Activated T-cell treated with anti-CD3 and anti-CD28 coated beads, Interleukin-2, amount 50 U/mL, for 4 hours (primary cell): Measurements from ENCODE around the gene UNC13C. TPM values are rescaled to one million over a fixed set of nuclear protein-coding genes. Genes with fewer than 3 reads are reported as not detected.

Source experiments
- ATAC-seq, 2 donors: fragments of 200-7000 bp; cut with Tn5 transposase; one replicate each; pipeline ENCODE4 v1.10.0; 2021
- DNase-seq: peaks from one replicate; pipeline ENCODE4 v3.0.0-alpha.2; 2020
- H3K27me3 Mint-ChIP-seq: one replicate; pipeline ENCODE4 v1.8.0; 2021; ENCODE audit warnings: low read depth, mixed read lengths
- H3K36me3 Mint-ChIP-seq: one replicate; pipeline ENCODE4 v1.8.0; 2022; ENCODE audit warnings: mixed read lengths; ENCODE audit not compliant: insufficient read depth
- H3K4me1 Mint-ChIP-seq: one replicate; pipeline ENCODE4 v1.8.0; 2021; ENCODE audit warnings: low read depth, mixed read lengths
- H3K4me3 Mint-ChIP-seq: one replicate; pipeline ENCODE4 v1.8.0; 2021; ENCODE audit warnings: mild to moderate bottlenecking, moderate library complexity, mixed read lengths
- H3K9me3 Mint-ChIP-seq: one replicate; pipeline ENCODE4 v1.8.0; 2021; ENCODE audit warnings: mixed read lengths
- total RNA-seq, 3 donors: library from RNA; stranded (reverse); gene quantifications; one replicate each; pipeline ENCODE4 v1.2.1, GENCODE V29; 2021

UNC13C gene
- total RNA-seq, 3 donors from 2014 or later = not detected

DNA sequence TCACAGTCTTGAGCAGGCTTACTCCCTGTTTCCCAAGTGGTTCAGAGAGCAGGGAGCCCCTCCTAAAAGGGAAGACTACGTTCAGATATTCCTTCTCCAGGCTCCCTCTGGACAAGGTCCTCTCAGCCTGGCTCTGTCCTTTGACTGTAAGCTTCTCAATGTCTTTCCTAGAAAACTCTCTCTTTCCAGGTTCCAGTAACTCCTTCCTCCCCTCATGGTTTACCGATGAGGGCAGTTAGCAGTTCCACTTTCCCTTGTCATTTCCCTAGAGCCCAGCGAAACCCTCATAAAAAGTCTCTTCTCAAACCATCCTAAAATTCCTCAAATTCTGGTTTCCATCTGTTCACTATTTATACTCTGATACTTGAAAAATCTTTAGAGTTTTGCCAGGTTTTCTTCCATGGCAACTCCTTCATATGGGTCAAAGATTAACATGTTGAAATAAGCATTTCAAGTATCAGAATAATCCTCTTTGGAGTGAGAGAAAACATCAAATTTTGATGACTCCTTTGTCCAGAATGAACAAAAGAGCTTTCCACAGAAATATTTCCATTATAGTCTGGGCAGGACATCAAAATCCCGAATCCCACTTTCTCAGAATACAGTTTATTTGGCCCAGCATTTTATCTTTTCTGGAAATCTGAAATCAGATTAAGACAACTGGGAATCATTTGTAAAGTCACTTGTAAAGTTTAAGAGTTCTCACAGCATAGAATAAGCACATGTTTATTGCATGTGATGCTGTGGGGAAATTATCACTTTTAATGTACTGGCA, 599.4 kb downstream of the UNC13C start:
- no peaks in the 10 kb centered on the region for H3K36me3 Mint-ChIP-seq
- H3K4me1 Mint-ChIP-seq = no peaks in the 10 kb centered on the region
- no peak overlapping the region for H3K4me3 Mint-ChIP-seq

DNA sequence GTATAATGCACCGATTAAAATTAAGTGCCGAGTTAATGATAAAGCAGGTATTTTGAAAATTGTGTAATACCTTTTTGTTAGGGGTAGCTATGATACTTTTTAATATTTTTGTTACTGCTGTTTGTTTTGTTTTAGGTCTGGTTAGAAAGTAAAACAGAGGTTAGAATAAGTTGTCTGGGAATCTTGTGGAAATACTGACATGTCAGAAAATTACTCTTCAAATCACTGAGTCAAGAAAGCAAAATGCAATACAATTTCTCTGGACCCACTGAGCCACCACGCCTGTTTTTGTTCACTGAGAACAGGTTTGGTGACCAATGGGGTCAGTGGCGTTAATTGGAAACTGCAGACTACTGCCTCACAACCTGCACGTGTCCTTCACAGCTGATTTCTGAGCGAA, 601.6 kb downstream of the UNC13C start:
- ATAC-seq (no peak), DNase-seq (no peak)
- Mint-ChIP-seq H3K4me1 (no peaks in the 10 kb centered on the region), H3K4me3 (no peak overlapping the region), H3K27me3 (peaks cover 3% of the 10 kb centered on the region), H3K36me3 (no peaks in the 10 kb centered on the region), H3K9me3 (peaks cover 4% of the 10 kb centered on the region)

More for the DNA sequence above, 599.4 kb downstream of the UNC13C start:
- peaks cover 3% of the 10 kb centered on the region for H3K27me3 Mint-ChIP-seq
- DNase-seq = no peak
- ATAC-seq = no peak
- peaks cover 4% of the 10 kb centered on the region for H3K9me3 Mint-ChIP-seq

DNA sequence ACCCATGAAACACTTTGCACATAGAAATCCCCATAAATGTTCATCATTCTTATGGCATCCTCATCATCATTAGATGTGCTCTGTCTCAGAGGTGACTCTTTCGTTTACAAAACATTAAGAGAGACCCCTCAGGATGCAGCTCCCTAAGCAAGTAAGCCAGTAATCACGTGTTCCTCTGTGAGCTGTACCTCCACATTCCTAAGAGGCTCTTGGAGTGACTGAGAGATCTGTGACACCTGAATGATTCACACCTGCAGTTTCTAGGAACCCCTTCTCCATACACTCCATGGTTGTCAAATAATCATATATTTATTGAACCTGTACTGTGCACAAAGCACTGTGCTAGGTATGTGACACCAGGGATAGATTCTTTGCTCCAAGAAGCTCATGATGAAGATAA, 602.4 kb downstream of the UNC13C start:
- H3K36me3 Mint-ChIP-seq = no peaks in the 10 kb centered on the region
- no peaks in the 10 kb centered on the region for H3K4me1 Mint-ChIP-seq
- no peak overlapping the region for H3K4me3 Mint-ChIP-seq
- H3K27me3 Mint-ChIP-seq = peaks cover 3% of the 10 kb centered on the region
- ATAC-seq = no peak
- peaks cover 4% of the 10 kb centered on the region for H3K9me3 Mint-ChIP-seq
- DNase-seq = no peak

DNA sequence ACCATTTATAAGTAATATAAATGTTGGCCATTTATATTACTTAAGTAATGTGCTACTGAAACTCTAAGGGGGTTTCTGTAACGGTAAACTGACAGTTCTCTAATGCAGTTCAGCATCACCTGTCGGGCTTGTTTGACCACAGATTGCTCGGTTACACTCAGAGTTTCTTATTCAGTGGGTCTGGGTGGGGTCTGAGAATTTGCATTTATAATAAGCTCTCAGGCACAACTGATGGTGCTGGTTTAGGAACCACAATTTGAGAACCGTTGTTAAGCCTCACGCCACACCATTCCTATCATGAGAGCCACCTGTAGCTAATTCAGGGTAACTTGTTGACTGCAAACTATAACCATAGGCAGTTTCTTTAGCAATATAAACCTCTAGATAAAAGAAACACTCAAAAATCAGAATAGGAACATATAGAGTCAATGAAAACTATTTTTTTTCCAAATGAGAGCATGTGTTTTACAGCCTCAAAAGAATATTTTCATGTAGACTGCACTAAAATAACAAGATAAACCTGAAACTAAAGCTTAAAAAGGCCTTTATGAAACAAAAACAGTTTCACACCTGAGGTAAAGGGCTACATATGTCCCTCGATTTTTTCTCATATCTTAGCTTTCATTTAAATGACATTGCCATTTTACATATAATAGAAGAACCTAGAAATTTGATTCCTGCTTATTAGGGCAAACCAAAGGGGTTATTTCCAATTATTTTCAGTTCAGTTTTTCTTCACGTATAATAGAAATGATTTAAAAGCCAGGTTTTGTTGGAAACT, 604.8 kb downstream of the UNC13C start:
- DNase-seq (no peak), ATAC-seq (no peak)
- Mint-ChIP-seq H3K27me3 (peaks cover 3% of the 10 kb centered on the region), H3K9me3 (peaks cover 4% of the 10 kb centered on the region), H3K36me3 (no peaks in the 10 kb centered on the region), H3K4me3 (no peak overlapping the region), H3K4me1 (no peaks in the 10 kb centered on the region)

DNA sequence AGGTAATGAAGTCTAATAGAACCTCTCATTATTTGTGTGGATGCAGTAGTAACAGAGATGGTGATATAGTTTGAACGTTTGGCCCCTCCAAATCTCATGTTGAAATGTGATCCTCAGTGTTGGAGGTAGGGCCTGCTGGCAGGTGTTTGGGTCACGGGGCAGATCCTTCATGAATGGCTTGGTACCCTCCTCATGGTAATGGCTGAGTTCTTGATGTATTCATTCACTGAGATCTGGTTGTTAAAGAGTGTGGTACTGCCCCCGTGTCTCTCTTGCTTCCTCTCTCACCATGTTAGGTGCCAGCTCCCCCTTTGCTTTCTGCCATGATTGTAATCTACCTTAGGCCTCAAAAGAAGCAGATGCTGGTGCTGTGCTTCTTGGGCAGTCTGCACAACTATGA, 606.8 kb downstream of the UNC13C start:
- no peak for ATAC-seq
- H3K4me1 Mint-ChIP-seq = no peaks in the 10 kb centered on the region
- no peak for DNase-seq
- peaks cover 4% of the 10 kb centered on the region for H3K9me3 Mint-ChIP-seq
- H3K36me3 Mint-ChIP-seq = no peaks in the 10 kb centered on the region
- peaks cover 3% of the 10 kb centered on the region for H3K27me3 Mint-ChIP-seq
- H3K4me3 Mint-ChIP-seq = no peak overlapping the region

DNA sequence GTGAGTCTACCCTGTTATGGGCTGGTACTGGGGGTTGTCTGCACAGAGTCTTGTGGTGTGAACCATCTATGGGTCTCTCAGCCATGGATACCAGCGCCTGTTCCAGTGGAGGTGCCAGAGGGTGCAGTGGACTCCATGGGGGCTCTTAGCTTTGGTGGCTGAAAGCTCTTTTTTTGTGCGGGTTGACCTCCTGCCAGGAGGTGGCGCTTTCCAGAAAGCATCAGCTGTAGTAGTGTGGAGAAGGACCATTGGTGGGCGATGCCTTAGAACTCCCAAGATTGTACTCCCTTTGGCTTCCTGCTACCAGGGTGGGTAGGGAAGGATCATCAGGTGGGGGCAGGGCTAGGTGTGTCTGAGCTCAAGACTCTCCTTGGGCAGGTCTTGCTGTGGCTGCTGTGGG, 615.9 kb downstream of the UNC13C start:
- Mint-ChIP-seq H3K36me3 (no peaks in the 10 kb centered on the region), H3K4me1 (no peaks in the 10 kb centered on the region), H3K27me3 (peaks cover 3% of the 10 kb centered on the region), H3K9me3 (no peaks in the 10 kb centered on the region), H3K4me3 (no peak overlapping the region)
- DNase-seq = no peak
- ATAC-seq = no peak

DNA sequence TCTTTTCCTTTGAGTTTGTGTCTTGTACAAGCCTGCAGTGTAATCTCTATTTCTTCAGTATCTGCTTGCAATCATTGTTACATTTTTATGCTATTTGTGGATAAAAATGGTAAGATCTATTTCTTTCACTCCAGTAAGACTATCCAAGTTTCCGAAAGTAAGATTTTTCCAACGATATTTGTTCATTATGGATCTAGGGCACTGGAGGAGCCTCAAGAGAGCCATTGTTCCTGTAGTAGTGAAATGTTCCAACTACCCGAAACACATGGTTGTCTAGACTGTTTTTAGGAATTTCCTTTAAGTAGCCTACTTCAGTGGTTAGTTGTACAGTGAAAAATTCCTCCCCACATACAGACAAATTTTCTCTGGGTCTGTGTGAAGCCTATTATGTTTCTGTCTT, 621.1 kb downstream of the UNC13C start:
- H3K4me1 Mint-ChIP-seq = no peaks in the 10 kb centered on the region
- H3K27me3 Mint-ChIP-seq = no peaks in the 10 kb centered on the region
- no peaks in the 10 kb centered on the region for H3K36me3 Mint-ChIP-seq
- no peaks in the 10 kb centered on the region for H3K9me3 Mint-ChIP-seq
- DNase-seq = no peak
- H3K4me3 Mint-ChIP-seq = no peak overlapping the region
- no peak for ATAC-seq

DNA sequence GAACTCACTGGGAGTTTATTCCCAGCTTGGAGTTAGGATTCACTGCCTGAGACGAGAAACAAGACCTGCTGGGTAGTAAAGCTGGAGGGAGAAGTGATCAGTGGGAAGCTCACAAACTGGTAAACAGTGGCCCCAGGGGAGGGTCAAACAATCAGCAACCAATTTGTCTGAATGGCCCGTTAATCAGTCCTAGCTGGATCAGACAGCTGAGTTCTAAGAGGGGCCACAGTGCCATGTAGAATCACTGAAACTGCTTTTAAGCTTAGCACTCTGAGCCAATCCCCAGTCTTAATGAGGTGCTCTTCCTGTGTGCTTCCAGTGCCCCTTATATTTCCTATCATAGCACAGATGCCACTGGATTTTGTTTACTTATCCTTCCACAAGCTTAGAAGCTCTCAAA, 626.8 kb downstream of the UNC13C start:
- H3K4me1 Mint-ChIP-seq = no peaks in the 10 kb centered on the region
- no peak for ATAC-seq
- H3K9me3 Mint-ChIP-seq = no peaks in the 10 kb centered on the region
- DNase-seq = no peak
- H3K27me3 Mint-ChIP-seq = no peaks in the 10 kb centered on the region
- no peak overlapping the region for H3K4me3 Mint-ChIP-seq
- no peaks in the 10 kb centered on the region for H3K36me3 Mint-ChIP-seq

DNA sequence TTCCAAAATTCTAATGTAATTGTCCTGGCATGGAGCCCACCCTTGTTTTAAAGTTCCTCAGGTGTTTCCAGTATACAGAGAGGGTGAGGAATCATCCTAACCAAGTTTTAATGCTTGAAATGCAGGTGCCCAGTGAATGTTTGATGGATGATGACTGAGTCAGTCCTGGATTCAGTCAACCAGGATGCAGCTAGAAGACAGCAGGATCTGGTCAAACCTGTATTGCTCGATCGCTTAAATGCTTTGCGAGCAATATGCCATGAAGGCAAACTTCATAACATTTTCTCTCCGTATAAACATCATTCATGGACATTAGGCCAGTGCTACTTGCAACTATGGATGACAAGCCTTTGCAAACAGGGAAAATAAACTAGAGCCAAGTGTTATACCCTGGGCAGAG, 627.3 kb downstream of the UNC13C start:
- no peak overlapping the region for H3K4me3 Mint-ChIP-seq
- no peaks in the 10 kb centered on the region for H3K36me3 Mint-ChIP-seq
- H3K27me3 Mint-ChIP-seq = no peaks in the 10 kb centered on the region
- H3K9me3 Mint-ChIP-seq = no peaks in the 10 kb centered on the region
- ATAC-seq = no peak
- no peak for DNase-seq
- no peaks in the 10 kb centered on the region for H3K4me1 Mint-ChIP-seq

DNA sequence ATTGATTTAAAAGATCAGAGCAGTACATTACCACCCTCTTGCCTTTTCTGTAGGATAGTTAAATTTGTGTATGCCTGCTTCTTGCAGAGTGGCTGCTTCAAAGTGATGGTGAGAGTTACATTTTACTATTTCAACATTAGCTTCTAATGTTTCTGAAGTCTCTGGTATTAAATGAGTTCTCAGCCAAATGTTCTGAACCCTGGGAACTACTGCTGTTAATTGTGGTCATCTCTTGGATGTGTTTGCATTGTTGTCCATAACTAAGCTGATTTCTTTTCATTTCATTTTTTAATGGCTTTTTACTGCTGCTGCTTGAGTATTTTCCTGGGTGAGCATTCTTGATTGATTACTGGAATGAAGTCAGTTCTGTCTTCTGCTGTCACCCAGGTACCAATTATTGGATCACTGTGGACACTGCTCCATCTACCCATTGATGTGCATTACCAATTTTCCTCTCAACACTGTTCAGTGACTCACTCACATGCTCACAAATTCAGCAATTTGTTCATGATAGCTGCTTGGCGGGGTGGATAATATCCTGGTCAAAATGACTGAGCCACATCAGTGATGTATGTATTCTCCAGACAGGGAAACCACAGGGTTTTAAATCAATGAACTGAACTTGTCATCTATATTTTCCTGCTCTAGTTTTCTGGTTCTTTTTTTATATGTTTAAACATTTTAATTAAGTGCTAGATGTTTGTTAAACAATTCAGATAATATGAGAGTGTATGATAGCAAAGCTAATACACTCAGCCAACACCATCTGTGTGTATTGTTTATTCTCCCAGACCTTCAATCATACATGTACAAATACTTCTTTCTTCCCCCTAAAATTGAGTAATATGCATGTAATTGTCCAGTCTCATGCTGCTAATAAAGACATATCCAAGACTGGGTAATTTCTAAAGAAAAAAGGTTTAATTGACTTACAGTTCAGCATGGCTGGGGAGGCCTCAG, 630.9 kb downstream of the UNC13C start:
- H3K4me1 Mint-ChIP-seq = no peaks in the 10 kb centered on the region
- DNase-seq (no peak), ATAC-seq (no peak)
- no peak overlapping the region for H3K4me3 Mint-ChIP-seq
- H3K36me3 Mint-ChIP-seq = no peaks in the 10 kb centered on the region
- H3K27me3 Mint-ChIP-seq = no peaks in the 10 kb centered on the region
- H3K9me3 Mint-ChIP-seq = no peaks in the 10 kb centered on the region

DNA sequence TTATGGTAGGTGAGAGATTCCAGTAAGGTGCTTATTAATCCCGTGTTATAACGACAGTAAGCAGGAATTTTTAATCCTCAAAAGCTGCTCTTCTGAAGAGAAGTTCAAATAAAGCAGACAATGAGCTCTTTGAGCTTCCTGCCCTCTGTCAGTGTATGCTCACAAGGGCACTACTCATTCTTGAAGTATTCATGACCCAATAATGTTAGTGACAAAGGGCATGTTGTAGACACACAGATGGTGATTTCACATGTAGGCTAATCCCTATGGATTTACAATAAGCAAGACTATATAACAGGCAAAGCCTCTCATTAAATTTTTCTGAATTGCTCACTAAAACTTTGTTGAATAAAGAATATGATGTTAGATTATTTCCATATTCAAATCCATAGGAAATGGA, 639.9 kb downstream of the UNC13C start:
- H3K36me3 Mint-ChIP-seq = no peaks in the 10 kb centered on the region
- no peak overlapping the region for H3K4me3 Mint-ChIP-seq
- H3K27me3 Mint-ChIP-seq = no peaks in the 10 kb centered on the region
- H3K9me3 Mint-ChIP-seq = no peaks in the 10 kb centered on the region
- ATAC-seq (no peak), DNase-seq (no peak)
- H3K4me1 Mint-ChIP-seq = no peaks in the 10 kb centered on the region

DNA sequence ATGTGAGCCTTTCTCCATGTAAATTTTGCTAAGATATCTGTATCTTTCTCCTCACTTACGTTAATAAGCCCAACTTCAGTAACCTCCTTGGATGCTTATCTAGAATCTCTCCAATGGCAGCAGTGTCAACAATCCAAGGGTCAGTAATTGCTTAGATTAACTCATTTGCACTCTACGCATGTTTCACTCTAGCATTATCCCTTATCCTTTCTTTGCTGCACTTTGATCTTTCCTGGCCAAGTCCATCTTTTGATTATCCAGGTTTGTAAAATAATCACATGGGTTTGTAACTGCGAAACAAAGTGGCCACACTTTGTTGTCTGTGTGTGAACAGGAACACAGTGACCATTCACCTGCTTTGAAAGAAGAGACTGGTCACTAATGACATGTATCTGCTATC, 640.9 kb downstream of the UNC13C start:
- H3K4me3 Mint-ChIP-seq = no peak overlapping the region
- DNase-seq = no peak
- no peak for ATAC-seq

DNA sequence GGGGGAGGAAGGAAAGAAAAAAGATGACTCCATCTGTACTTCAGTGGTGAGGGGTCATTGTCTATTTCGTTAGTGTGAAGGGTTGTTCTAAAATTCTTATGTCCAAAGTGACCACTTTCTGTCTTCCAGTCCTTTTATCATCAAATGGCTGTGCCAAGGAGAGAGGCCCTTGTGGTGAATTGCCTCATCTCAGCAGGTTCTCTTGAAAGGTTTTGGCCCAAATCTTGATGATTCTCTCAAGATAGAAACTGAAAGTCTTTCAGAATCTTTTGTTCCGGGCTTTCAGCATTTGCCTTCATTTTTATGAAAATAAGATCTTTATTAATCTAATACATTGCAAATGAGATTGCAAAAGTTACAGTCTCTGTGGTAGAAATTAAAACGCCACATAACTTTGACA, 642.7 kb downstream of the UNC13C start:
- H3K9me3 Mint-ChIP-seq = no peaks in the 10 kb centered on the region
- H3K4me3 Mint-ChIP-seq = no peak overlapping the region
- no peaks in the 10 kb centered on the region for H3K36me3 Mint-ChIP-seq
- H3K27me3 Mint-ChIP-seq = no peaks in the 10 kb centered on the region
- H3K4me1 Mint-ChIP-seq = no peaks in the 10 kb centered on the region
- ATAC-seq (no peak), DNase-seq (no peak)

More for the DNA sequence above, 640.9 kb downstream of the UNC13C start:
- H3K9me3 Mint-ChIP-seq = no peaks in the 10 kb centered on the region
- no peaks in the 10 kb centered on the region for H3K27me3 Mint-ChIP-seq
- H3K4me1 Mint-ChIP-seq = no peaks in the 10 kb centered on the region
- no peaks in the 10 kb centered on the region for H3K36me3 Mint-ChIP-seq

DNA sequence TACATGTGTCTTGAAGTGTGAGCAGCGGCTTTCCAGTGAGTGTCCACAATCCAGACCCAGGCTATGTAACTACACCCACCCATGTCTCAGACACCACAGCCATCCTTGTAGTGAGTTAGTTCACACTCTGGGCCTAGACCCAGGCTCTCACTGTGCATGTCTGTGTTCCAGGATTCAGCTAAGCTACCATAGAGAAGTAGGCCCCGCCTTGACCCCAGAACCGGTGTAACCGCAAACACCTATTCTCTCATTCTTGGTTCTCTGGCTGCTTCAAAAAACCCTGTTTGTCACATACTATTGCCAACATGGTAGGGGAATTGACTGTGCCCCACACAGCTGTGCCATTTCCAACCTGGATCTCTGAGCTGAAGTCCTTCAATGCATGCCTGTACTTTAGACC, 657.9 kb downstream of the UNC13C start:
- peaks cover 16% of the 10 kb centered on the region for H3K9me3 Mint-ChIP-seq
- H3K27me3 Mint-ChIP-seq = no peaks in the 10 kb centered on the region
- no peaks in the 10 kb centered on the region for H3K4me1 Mint-ChIP-seq
- DNase-seq = no peak
- ATAC-seq = no peak
- H3K4me3 Mint-ChIP-seq = no peak overlapping the region
- H3K36me3 Mint-ChIP-seq = no peaks in the 10 kb centered on the region
